GM12874 (cell line): ENCODE measurements around the gene ZSWIM1.

ENCODE experiments used
- CTCF ChIP-seq: IDR thresholded peaks from 2 replicates; pipeline ENCODE4 v1.5.1; 2011; ENCODE audit warnings: low read depth, mild to moderate bottlenecking, control low read depth, low read length, moderate library complexity; ENCODE audit not compliant: insufficient read depth

Gene ZSWIM1

GRCh38 chr20:45933266-45934045, 52.4 kb downstream of the ZSWIM1 start:
- 0 out of 2 replicates have a peak, but pooled peaks have one; percentile 24 for TF ChIP-seq CTCF

GRCh38 chr20:45934046-45934585, 53.1 kb downstream of the ZSWIM1 start:
- TF ChIP-seq CTCF, result no peak
